Activated CD8-positive, alpha-beta memory T cell treated with anti-CD3 and anti-CD28 coated beads for 36 hours (primary cell): ENCODE measurements around the gene ACAT2. TPM values are rescaled to one million over a fixed set of nuclear protein-coding genes. Genes with fewer than 3 reads are reported as not detected.
"Not testable (repeated sequence)": the region's sequence is repeated elsewhere in the genome, so short reads cannot be mapped to it uniquely, and the experiment has no call there.

Experiments used
- CTCF ChIA-PET: fragments of 350-600 bp; sonication (Branson Sonifier 250); formaldehyde crosslinking; loops from one replicate; lab custom pipeline; 2021; ENCODE audit warnings: antibody characterized with exemption; lab: Charles Lee
- POLR2A ChIA-PET: fragments of 350-600 bp; sonication (Branson Sonifier 250); formaldehyde crosslinking; loops from one replicate; lab custom pipeline; 2021; ENCODE audit warnings: antibody characterized with exemption; lab: Charles Lee
- total RNA-seq, 2 experiments: library from RNA; stranded (reverse); gene quantifications; one replicate each; pipeline ENCODE4 v1.2.3, GENCODE V29; 2021

Gene ACAT2
- total RNA-seq, result 10 to 100 TPM; 74.2 to 77.7 TPM

- ChIA-PET CTCF (interaction anchor here (1.1 kb wide), 1 partner anchor 11 kb away, joined by 4 read pairs; no protein-coding TSS in a partner anchor), POLR2A (interaction anchor here (0.6 to 1.9 kb wide), 7 partner anchors 26 to 239 kb away, joined by 3 to 9 read pairs (median 3); partner anchors contain the start of genes MRPL18, TCP1 and WTAP)
These were observed at the start of gene ACAT2 for GRCh38 chr6:159761873-159762680. Gene ACAT2, plus strand, starts transcription at chr6:159762045. Its CDS starts 43 bp downstream, at chr6:159762088.

GRCh38 chr6:159712389-159712788 lies 49.5 kb upstream of the ACAT2 start:
- CTCF ChIA-PET, result interaction anchor here (1.4 kb wide), 1 partner anchor 10 kb away, joined by 3 read pairs; no protein-coding TSS in a partner anchor
- POLR2A ChIA-PET, result not testable (repeated sequence)

- CTCF ChIA-PET, result no interaction called here
- POLR2A ChIA-PET, result no interaction called here
These were observed 47.9 kb upstream of the ACAT2 start for GRCh38 chr6:159713984-159714383.

- ChIA-PET CTCF (no interaction called here), POLR2A (no interaction called here)
These were observed 47.4 kb upstream of the ACAT2 start for GRCh38 chr6:159714404-159714803.

- ChIA-PET CTCF (no interaction called here), POLR2A (no interaction called here)
These were observed 46.7 kb upstream of the ACAT2 start for GRCh38 chr6:159715166-159715565.

DNA sequence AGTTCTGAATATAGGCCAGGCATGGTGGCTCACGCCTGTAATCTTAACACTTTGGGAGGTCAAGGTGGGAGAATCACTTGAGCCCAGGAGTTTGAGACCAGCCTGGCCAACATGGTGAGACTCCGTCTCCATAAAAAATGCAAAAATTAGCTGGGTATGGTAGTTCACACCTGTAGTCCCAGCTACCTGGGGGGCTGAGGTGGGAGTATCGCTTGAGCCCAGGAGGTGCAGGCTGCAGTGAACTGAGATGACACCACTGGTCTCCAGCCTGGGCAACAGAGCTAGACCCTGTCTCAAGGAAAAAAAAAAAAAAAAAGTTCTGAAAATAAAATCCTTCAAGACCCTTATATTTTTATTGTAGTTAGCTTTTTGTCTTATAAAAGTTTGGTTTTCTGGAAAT lies 46.2 kb upstream of the ACAT2 start:
- CTCF ChIA-PET, result no interaction called here
- POLR2A ChIA-PET, result no interaction called here

- ChIA-PET CTCF (no interaction called here), POLR2A (no interaction called here)
These were observed 45.4 kb upstream of the ACAT2 start for GRCh38 chr6:159716247-159717096.

GRCh38 chr6:159718634-159719033 lies 43.2 kb upstream of the ACAT2 start:
- CTCF ChIA-PET, result interaction anchor here (1.1 kb wide), 1 partner anchor 24 kb away, joined by 3 read pairs; no protein-coding TSS in a partner anchor
- POLR2A ChIA-PET, result no interaction called here

GRCh38 chr6:159719287-159719686 lies 42.6 kb upstream of the ACAT2 start:
- CTCF ChIA-PET, result interaction anchor here (1.1 kb wide), 1 partner anchor 24 kb away, joined by 3 read pairs; no protein-coding TSS in a partner anchor
- POLR2A ChIA-PET, result no interaction called here

GRCh38 chr6:159720708-159721107 lies 41.1 kb upstream of the ACAT2 start:
- ChIA-PET CTCF (interaction anchor here (0.6 to 1.5 kb wide), 11 partner anchors 12 to 1328 kb away, joined by 3 to 4 read pairs (median 3); partner anchors contain the start of gene SOD2), POLR2A (interaction anchor here (0.6 kb wide), 1 partner anchor 16 kb away, joined by 5 read pairs; no protein-coding TSS in a partner anchor)

DNA sequence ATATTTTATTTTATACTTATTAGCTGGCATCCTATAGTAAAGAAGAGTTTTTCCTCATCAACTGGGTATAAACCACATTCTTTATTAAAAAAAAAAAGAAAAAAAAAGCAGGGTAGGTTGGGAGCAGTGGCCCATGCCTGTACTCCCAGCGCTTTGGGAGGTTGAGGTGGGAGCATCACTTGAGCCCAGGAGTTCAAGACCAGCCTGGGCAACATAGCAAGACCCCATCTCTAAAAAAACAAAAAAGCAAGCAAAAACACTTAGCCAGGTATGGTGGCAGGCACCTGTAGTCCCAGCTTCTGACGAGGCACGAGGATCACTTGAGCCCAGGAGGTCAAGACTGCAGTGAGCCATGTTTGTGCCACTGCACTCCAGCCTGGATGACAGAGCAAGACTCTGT lies 39.9 kb upstream of the ACAT2 start:
- CTCF ChIA-PET, result interaction anchor here (0.8 kb wide), 1 partner anchor 9 kb away, joined by 3 read pairs; no protein-coding TSS in a partner anchor
- POLR2A ChIA-PET, result not testable (repeated sequence)

DNA sequence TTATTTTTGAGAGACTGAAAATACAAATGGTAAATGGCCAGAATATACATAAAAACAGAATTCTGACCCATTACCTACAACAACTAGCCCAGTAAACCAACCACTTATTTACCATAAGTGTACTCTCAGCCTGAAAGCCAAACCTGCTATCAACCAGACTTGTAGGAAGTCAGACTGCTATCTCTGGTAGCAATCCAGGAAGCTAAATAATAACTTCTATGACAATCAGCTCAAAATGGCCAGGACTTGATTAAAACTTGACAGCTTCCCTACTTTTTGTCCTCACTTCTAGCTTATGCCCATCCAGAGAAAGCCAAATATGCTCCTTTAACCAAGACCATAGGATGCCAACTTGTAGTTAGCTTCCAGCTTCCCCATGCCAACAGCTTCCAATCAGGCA lies 39.2 kb upstream of the ACAT2 start:
- ChIA-PET POLR2A (no interaction called here), CTCF (interaction anchor here (0.8 kb wide), 1 partner anchor 10 kb away, joined by 3 read pairs; no protein-coding TSS in a partner anchor)

- ChIA-PET CTCF (no interaction called here), POLR2A (no interaction called here)
These were observed 38.6 kb upstream of the ACAT2 start for GRCh38 chr6:159723259-159723658.

- POLR2A ChIA-PET, result interaction anchor here (0.6 kb wide), 1 partner anchor 309 kb away, joined by 7 read pairs; no protein-coding TSS in a partner anchor
- CTCF ChIA-PET, result no interaction called here
These were observed 37.1 kb upstream of the ACAT2 start for GRCh38 chr6:159724778-159725177.

DNA sequence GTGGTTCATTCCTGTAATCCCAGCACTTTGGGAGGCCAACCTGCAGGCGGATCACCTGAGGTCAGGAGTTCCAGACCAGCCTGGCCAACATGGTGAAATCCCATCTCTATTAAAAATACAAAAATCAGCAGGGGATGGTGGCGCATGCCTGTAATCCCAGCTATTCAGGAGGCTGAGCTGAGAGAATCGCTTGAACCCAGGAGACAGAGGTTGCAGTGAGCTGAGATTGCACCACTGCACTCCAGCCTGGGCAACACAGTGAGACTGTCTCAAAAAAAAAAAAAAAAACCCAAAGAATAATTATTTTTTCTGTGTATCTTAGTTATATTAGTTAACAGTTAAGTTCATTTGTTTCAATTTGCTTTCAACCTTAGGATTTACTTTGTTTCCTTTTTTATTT lies 36.6 kb upstream of the ACAT2 start:
- CTCF ChIA-PET, POLR2A ChIA-PET: not testable (repeated sequence)

DNA sequence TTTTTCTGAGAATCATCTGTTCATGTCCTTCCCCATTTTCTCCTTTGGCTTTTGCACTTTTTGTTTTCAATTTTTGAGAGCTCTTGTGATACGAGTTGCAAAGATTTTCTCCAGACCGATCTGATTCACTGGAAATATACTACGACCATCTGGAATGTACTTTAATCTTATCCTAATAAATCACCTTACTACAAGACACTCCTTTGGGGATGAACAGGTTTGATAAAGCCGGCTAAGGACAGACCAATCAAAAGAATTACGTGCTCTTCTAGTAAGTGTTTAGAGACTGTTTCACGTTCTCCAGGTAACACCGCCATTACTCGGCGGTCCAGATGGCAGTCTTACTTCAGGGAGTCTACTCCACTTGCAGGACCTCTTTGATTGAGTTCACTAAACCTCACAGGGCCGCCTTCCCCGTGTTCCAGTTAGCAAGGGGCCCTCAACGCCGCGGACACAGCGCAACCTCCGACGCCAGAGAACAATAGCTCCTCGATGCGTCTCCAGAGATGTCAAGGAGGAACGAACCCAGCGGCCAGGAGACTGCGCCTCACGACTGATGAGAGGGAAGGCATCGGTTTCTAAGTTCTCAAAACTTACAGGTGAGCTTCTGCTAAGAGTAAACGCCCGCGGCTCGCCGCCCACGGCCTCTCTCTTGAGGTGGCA lies 35.5 kb upstream of the ACAT2 start:
- ChIA-PET POLR2A (interaction anchor here (0.6 to 2.2 kb wide), 10 partner anchors 13 to 252 kb away, joined by 3 to 20 read pairs (median 6); partner anchors contain the start of genes ACAT2, IGF2R, MRPL18 and SOD2), CTCF (interaction anchor here (1.0 to 2.3 kb wide), 4 partner anchors 16 to 202 kb away, joined by 3 to 10 read pairs (median 5); partner anchors contain the start of gene MRPL18)

- CTCF ChIA-PET, result interaction anchor here (1.0 to 2.3 kb wide), 4 partner anchors 17 to 202 kb away, joined by 3 to 10 read pairs (median 5); partner anchors contain the start of gene MRPL18
- POLR2A ChIA-PET, result interaction anchor here (0.6 to 2.2 kb wide), 16 partner anchors 11 to 682 kb away, joined by 3 to 20 read pairs (median 4); partner anchors contain the start of genes ACAT2, MRPL18, SOD2 and TAGAP
These were observed 34.7 kb upstream of the ACAT2 start, which contains the start of gene WTAP for GRCh38 chr6:159726918-159727716. Gene WTAP, plus strand, starts transcription at chr6:159727506. Its CDS starts 8,760 bp downstream, at chr6:159736266.
